ENCODE data around the gene GALNT11. TPM values are rescaled to one million over a fixed set of nuclear protein-coding genes. Genes with fewer than 3 reads are reported as not detected.

Gene GALNT11
- total and polyA plus RNA-seq, 4 donors = 12.0 to 21.8 (median 13.8) TPM

- DNase-seq (ENCODE audit: low spot score) = no peak
- Histone ChIP-seq H3K9me3 (ENCODE audit: control insufficient read depth in 4 of 4, low read length in 3 of 4) (no peaks in the 10 kb centered on the region), H3K9ac (ENCODE audit: low read depth in 1 of 2, low read length in 2 of 2) (no peak overlapping the region), H3K27me3 (ENCODE audit: control insufficient read depth in 4 of 4, insufficient read depth in 4 of 4, low read length in 3 of 4) (no peaks in the 10 kb centered on the region), H3K36me3 (ENCODE audit: control insufficient read depth in 4 of 4, insufficient read depth in 3 of 4, low read depth in 1 of 4, low read length in 3 of 4) (peaks cover 0 to 17% (median 11%) of the 10 kb centered on the region in 4 donors), H3K27ac (ENCODE audit: low read depth in 1 of 2, low read length in 2 of 2) (no peak overlapping the region), H3K4me1 (ENCODE audit: control insufficient read depth in 4 of 4, insufficient read depth in 4 of 4, low read length in 3 of 4) (no peaks in the 10 kb centered on the region), H3K4me3 (ENCODE audit: low read depth in 1 of 3, low read length in 3 of 3) (no peak overlapping the region)
- WGBS = 97% methylated on average over 17 of the region's 17 CpGs
- TF ChIP-seq RXRA (IDR thresholded peaks at IDR 0.05) = no peak
- no peak for TF ChIP-seq ZBTB33 (IDR thresholded peaks at IDR 0.05)
- TF ChIP-seq MAX (IDR thresholded peaks at IDR 0.05) = no peak
- TF ChIP-seq EGR1 (IDR thresholded peaks at IDR 0.05; ENCODE audit: low read depth in 2 of 2) = no peak
- TF ChIP-seq REST (IDR thresholded peaks at IDR 0.05) = no peak
- TF ChIP-seq RAD21 (IDR thresholded peaks at IDR 0.05) = no peak
- no peak for TF ChIP-seq FOXA1 (IDR thresholded peaks at IDR 0.05)
- TF ChIP-seq YY1 (IDR thresholded peaks at IDR 0.05) = no peak
- TF ChIP-seq CTCF (IDR thresholded peaks at IDR 0.05; ENCODE audit: low read depth, low read length, missing input control) = no peak
These were observed 82.5 kb downstream of the GALNT11 start for GRCh38 chr7:152107945-152108344.

- peaks cover 0 to 17% (median 8%) of the 10 kb centered on the region in 4 donors for H3K36me3 ChIP-seq (ENCODE audit: control insufficient read depth in 4 of 4, insufficient read depth in 3 of 4, low read depth in 1 of 4, low read length in 3 of 4)
- H3K4me3 ChIP-seq (ENCODE audit: low read depth in 1 of 3, low read length in 3 of 3) = no peak overlapping the region
- H3K9ac ChIP-seq (ENCODE audit: low read depth in 1 of 2, low read length in 2 of 2) = no peak overlapping the region
- WGBS = 92% methylated on average over 7 of the region's 7 CpGs
- no peaks in the 10 kb centered on the region for H3K27me3 ChIP-seq (ENCODE audit: control insufficient read depth in 4 of 4, insufficient read depth in 4 of 4, low read length in 3 of 4)
- no peak overlapping the region for H3K27ac ChIP-seq (ENCODE audit: low read depth in 1 of 2, low read length in 2 of 2)
- DNase-seq (ENCODE audit: low spot score) = no peak
- no peaks in the 10 kb centered on the region for H3K9me3 ChIP-seq (ENCODE audit: control insufficient read depth in 4 of 4, low read length in 3 of 4)
- H3K4me1 ChIP-seq (ENCODE audit: control insufficient read depth in 4 of 4, insufficient read depth in 4 of 4, low read length in 3 of 4) = no peaks in the 10 kb centered on the region
- TF ChIP-seq ATF3 (IDR thresholded peaks at IDR 0.05) = no peak
- no peak for TF ChIP-seq EGR1 (IDR thresholded peaks at IDR 0.05; ENCODE audit: low read depth in 2 of 2)
- no peak for TF ChIP-seq ZBTB33 (IDR thresholded peaks at IDR 0.05)
- no peak for TF ChIP-seq RXRA (IDR thresholded peaks at IDR 0.05)
- no peak for TF ChIP-seq RAD21 (IDR thresholded peaks at IDR 0.05)
- TF ChIP-seq JUND (IDR thresholded peaks at IDR 0.05) = no peak
- no peak for TF ChIP-seq HNF4A (conservative IDR thresholded peaks at IDR 0.05)
- no peak for TF ChIP-seq HNF4G (IDR thresholded peaks at IDR 0.05)
- no peak for TF ChIP-seq REST (IDR thresholded peaks at IDR 0.05)
- TF ChIP-seq CTCF (IDR thresholded peaks at IDR 0.05; ENCODE audit: low read depth, low read length, missing input control) = no peak
- no peak for TF ChIP-seq NR2F2 (IDR thresholded peaks at IDR 0.05)
- no peak for TF ChIP-seq MAX (IDR thresholded peaks at IDR 0.05)
These were observed 82.9 kb downstream of the GALNT11 start for GRCh38 chr7:152108359-152108758.
